Measurements from ENCODE around the gene TRPC5OS. TPM values are rescaled to one million over a fixed set of nuclear protein-coding genes. Genes with fewer than 3 reads are reported as not detected.
A peak's percentile ranks its signal among the peaks of the same experiment; 100 is the strongest.

TRPC5OS gene
- total RNA-seq, 4 donors from 2014 or later: not detected

- Histone ChIP-seq H3K9me3 (no peaks in the 10 kb centered on the region), H3K4me3 (no peak overlapping the region), H3K27me3 (no peaks in the 10 kb centered on the region), H3K36me3 (no peaks in the 10 kb centered on the region), H3K4me1 (peaks cover 5 to 18% (median 9%) of the 10 kb centered on the region in 4 donors), H3K27ac (replicated peaks in 1 of 4) (no peak overlapping the region)
- DNase-seq (ENCODE audit: extremely low spot score): no peak
- intact Hi-C loops (cut with DNase I): no loop called here
- peak; percentile 52 to 65 (median 63) for TF ChIP-seq CTCF (IDR thresholded peaks at IDR 0.05)
- TF ChIP-seq EP300 (IDR thresholded peaks at IDR 0.05): no peak
- TF ChIP-seq POLR2A (IDR thresholded peaks at IDR 0.05; ENCODE audit: low read depth): no peak
- 40% methylated on average over 1 of the region's 1 CpG for WGBS
Measured at GRCh38 chrX:111869639-111870034, 6.3 kb upstream of the TRPC5OS start.

- no peak for DNase-seq (ENCODE audit: extremely low spot score)
- Histone ChIP-seq H3K27ac (replicated peaks in 1 of 4) (no peak overlapping the region), H3K9me3 (no peaks in the 10 kb centered on the region), H3K4me3 (no peak overlapping the region), H3K36me3 (no peaks in the 10 kb centered on the region), H3K27me3 (no peaks in the 10 kb centered on the region), H3K4me1 (peaks cover 3 to 7% (median 6%) of the 10 kb centered on the region in 4 donors)
- WGBS: 53% methylated on average over 3 of the region's 3 CpGs
- TF ChIP-seq POLR2AphosphoS5 (IDR thresholded peaks at IDR 0.05) (no peak), EP300 (IDR thresholded peaks at IDR 0.05) (no peak), POLR2A (IDR thresholded peaks at IDR 0.05; ENCODE audit: low read depth) (no peak), CTCF (IDR thresholded peaks at IDR 0.05) (no peak)
- intact Hi-C loops (cut with DNase I): no loop called here
Measured at GRCh38 chrX:111874241-111874640, 1.7 kb upstream of the TRPC5OS start.

GRCh38 chrX:111876646-111877045 lies 665 bp downstream of the TRPC5OS start:
- no peaks in the 10 kb centered on the region for H3K9me3 ChIP-seq
- no peak for TF ChIP-seq EP300 (IDR thresholded peaks at IDR 0.05)
- no peaks in the 10 kb centered on the region for H3K4me1 ChIP-seq
- WGBS: 68% methylated on average over 3 of the region's 3 CpGs
- no peak for DNase-seq (ENCODE audit: extremely low spot score)
- intact Hi-C loops (cut with DNase I): no loop called here
- no peak overlapping the region for H3K4me3 ChIP-seq
- no peaks in the 10 kb centered on the region for H3K36me3 ChIP-seq
- H3K27ac ChIP-seq (replicated peaks in 1 of 4): no peak overlapping the region
- no peaks in the 10 kb centered on the region for H3K27me3 ChIP-seq

GRCh38 chrX:111877681-111878080 lies 1.7 kb downstream of the TRPC5OS start:
- no peak overlapping the region for H3K4me3 ChIP-seq
- H3K9me3 ChIP-seq: no peaks in the 10 kb centered on the region

GRCh38 chrX:111880735-111881134 lies 4.8 kb downstream of the TRPC5OS start:
- intact Hi-C loops (cut with DNase I): no loop called here
- H3K4me1 ChIP-seq: no peaks in the 10 kb centered on the region
- 96% methylated on average over 1 of the region's 1 CpG for WGBS
- H3K27me3 ChIP-seq: no peaks in the 10 kb centered on the region
- no peak overlapping the region for H3K4me3 ChIP-seq
- H3K36me3 ChIP-seq: no peaks in the 10 kb centered on the region
- H3K27ac ChIP-seq (replicated peaks in 1 of 4): no peak overlapping the region
- H3K9me3 ChIP-seq: no peaks in the 10 kb centered on the region
- DNase-seq (ENCODE audit: extremely low spot score): no peak
- no peak for TF ChIP-seq CTCF (IDR thresholded peaks at IDR 0.05)
- no peak for TF ChIP-seq POLR2AphosphoS5 (IDR thresholded peaks at IDR 0.05)
- TF ChIP-seq POLR2A (IDR thresholded peaks at IDR 0.05; ENCODE audit: low read depth): no peak
- TF ChIP-seq EP300 (IDR thresholded peaks at IDR 0.05): no peak

More at GRCh38 chrX:111877681-111878080, 1.7 kb downstream of the TRPC5OS start:
- no peaks in the 10 kb centered on the region for H3K4me1 ChIP-seq
- H3K27me3 ChIP-seq: no peaks in the 10 kb centered on the region
- H3K36me3 ChIP-seq: no peaks in the 10 kb centered on the region
- no peak overlapping the region for H3K27ac ChIP-seq (replicated peaks in 1 of 4)
- no peak for TF ChIP-seq POLR2AphosphoS5 (IDR thresholded peaks at IDR 0.05)
- TF ChIP-seq CTCF (IDR thresholded peaks at IDR 0.05): no peak
- TF ChIP-seq EP300 (IDR thresholded peaks at IDR 0.05): no peak
- TF ChIP-seq POLR2A (IDR thresholded peaks at IDR 0.05; ENCODE audit: low read depth): no peak
- no peak for DNase-seq (ENCODE audit: extremely low spot score)
- intact Hi-C loops (cut with DNase I): no loop called here
- 63% methylated on average over 3 of the region's 3 CpGs for WGBS
